ENCODE results near the gene MMP28.

MMP28 gene, protein sequence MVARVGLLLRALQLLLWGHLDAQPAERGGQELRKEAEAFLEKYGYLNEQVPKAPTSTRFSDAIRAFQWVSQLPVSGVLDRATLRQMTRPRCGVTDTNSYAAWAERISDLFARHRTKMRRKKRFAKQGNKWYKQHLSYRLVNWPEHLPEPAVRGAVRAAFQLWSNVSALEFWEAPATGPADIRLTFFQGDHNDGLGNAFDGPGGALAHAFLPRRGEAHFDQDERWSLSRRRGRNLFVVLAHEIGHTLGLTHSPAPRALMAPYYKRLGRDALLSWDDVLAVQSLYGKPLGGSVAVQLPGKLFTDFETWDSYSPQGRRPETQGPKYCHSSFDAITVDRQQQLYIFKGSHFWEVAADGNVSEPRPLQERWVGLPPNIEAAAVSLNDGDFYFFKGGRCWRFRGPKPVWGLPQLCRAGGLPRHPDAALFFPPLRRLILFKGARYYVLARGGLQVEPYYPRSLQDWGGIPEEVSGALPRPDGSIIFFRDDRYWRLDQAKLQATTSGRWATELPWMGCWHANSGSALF

DNA sequence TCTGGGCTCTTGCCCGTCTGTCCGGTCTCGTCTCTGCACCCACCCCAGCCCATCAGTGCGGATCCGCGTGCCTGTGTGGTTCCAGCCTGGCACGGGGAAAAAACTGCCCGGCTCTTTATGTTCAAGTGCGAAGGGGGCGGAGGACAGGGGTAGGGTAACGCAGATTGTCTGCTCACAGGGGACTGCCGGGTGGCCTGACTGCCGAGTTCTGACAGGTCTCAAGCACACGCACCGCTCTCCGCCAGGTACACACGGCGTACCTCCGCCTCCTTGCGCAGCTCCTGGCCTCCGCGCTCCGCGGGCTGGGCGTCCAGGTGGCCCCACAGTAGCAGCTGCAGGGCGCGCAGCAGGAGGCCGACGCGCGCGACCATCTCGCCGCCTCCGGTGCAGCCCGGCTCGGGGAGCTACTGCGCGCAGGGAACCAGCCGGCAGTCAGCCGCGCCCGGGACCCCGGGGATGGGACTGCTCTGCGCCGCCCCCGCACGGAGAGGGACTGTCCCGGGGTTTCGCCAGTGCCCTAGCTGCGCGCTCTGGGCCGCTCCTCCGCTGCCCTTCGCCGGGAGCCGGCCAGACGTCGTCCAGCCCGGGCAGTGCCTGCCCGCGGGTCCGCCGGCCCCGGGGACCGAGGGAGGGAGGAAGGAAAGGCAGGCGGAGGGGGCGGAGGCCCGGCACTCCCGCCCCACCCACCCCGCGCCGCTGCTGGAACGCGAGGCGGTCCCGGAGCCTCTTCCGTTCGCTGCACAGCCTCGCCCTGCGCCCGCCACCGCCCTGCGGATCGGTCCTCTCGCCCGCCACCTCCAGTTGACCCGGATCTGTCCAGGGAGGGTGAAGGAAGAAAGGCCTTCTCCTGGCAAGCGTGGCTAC, at the start of gene MMP28:
Gene MMP28, minus strand, starts transcription at position 635 of the 864 bp plus-strand sequence. Its CDS starts 264 bp downstream, at position 371.
- DNase-seq (ENCODE audit: low read depth) = no peak

DNA sequence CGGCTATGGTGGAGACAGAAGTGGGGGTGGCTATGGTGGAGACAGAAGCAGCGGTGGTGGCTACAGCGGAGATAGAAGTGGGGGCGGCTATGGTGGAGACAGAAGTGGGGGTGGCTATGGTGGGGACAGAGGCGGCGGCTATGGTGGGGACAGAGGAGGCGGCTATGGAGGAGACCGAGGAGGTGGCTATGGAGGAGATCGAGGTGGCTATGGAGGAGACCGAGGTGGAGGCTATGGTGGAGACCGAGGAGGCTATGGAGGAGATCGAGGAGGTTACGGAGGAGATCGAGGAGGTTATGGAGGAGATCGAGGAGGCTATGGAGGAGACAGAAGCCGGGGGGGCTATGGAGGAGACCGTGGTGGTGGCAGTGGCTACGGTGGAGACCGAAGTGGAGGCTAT, 49.1 kb upstream of the MMP28 start:
- no peak for DNase-seq (ENCODE audit: low read depth)

DNA sequence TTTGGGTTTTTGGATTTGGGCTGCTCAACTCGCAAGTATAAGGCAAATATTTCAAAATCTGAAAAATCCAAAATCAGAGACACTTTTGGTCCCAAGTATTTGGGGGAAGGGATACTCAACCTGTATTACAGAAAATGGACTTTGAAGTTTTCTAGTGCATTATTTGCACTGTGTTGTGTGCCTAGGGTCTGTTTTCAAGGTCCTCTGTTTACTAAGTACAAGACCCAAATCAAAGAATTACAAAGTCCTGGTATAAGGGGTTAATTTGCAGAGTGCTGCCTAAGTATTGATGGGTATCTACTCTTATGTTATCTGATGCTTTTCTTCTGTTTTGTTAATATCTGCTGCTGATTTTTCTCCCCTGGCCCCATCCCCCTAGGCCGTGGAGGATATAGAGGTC, 48.3 kb upstream of the MMP28 start:
- no peak for DNase-seq (ENCODE audit: low read depth)

DNA sequence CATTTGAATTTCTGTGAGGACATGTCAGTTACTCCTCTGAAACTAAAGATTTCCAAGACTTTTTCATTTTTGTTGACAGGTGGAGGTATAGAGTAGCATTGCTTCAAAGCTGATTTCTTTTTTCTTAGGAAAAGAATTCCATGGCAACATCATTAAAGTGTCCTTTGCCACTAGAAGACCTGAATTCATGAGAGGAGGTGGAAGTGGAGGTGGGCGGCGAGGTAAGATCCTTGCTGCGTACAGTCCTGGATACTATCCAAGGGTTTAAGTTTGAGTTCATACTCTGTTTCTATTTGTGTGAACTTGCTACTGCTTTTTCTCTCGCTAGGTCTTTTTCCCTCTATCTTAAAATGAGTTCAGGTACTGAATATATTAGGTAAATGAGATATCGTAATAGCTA, 46.8 kb upstream of the MMP28 start:
- DNase-seq (ENCODE audit: low read depth) = no peak

DNA sequence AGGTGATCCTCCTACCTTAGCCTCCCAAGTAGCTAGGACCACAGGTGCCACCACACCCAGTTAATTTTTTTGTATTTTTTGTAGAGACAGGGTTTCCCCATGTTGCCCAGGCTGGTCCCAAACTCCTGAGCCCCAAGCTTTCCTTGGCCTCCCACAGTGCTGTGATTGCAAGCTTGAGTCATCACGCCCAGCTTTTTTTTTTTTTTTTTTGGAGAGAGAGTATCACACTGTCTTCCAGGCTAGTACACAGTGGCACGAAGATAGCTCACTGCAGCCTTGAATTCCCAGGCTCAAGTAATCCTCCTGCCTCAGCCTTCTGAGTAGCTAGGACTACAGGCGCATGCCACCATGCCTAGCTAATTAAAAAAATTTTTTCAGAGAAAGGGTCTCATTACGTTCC, 46.1 kb upstream of the MMP28 start:
- no peak for DNase-seq (ENCODE audit: low read depth)

DNA sequence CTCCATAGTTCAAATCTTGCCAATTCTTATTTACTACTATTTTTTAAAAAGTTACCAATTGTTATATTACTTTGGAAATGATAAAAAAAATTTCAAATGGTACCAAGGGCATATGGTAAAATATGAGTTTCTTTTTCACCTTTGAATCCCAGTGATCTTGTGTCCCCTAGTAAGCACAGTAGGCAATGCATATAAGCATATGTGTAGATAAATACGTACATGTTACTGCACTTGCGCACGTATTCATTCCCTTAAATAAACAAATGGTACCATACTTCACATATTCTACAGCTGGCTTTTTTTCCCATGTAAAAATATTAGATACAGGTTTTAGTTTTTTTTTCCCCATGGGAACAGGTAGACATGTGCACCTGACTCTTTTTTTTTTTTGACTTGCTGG, 45.7 kb upstream of the MMP28 start:
- no peak for DNase-seq (ENCODE audit: low read depth)

DNA sequence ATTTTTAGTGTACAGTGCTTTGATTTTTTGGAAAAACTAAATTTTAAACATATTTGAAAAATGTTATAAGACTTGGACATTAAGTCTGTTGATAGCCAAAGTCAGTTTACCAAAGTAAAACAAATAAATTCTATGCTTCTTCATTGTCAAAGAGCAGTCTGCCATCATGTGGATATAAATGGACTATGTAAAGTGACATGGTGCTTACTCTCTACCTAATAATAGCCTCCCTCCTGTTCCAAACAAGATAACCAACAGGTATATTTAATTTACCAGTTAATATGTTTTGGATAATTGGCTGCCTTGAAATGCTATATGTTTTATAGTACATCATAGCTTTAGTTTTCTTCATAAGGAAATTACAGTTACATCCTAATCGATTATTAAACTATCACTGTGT, 29.8 kb upstream of the MMP28 start:
- DNase-seq (ENCODE audit: low read depth) = no peak

DNA sequence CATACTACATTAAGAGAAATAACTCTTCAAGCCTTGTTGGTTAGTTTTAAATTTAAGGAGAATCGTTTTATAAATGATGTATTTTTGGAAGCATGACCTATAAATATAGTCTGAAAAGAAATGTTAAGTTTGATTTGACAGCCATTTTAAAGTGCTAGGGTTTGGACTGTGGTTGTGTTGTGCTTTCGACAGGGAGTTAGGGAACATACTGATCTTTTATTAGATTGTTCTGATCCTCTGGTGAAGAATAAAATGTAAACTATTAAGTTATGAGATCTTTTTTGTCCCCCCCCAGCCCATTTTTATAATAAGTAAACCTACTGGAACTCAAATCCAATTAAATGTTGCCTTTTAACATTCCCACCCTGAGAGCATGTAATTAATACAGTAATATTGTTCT, 25.9 kb upstream of the MMP28 start:
- no peak for DNase-seq (ENCODE audit: low read depth)

DNA sequence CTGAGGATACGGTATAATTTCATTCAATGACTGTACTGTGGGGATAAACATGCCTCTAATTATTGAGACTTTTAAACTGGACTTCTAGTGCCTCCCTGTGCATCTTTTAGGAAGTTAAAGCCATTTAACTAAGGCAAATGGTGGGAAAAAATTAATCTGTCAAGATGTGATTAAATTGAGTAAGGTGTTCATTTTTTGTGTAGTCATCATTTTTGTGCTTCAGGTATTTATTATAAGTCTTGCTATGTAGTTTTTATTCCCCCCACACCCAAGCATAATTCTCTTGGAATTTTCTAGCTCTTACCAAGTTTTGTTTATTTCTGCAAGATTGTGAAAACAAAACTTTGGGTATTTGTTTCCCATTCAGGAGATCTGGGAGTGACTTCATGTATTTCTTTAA, 24.0 kb upstream of the MMP28 start:
- no peak for DNase-seq (ENCODE audit: low read depth)

DNA sequence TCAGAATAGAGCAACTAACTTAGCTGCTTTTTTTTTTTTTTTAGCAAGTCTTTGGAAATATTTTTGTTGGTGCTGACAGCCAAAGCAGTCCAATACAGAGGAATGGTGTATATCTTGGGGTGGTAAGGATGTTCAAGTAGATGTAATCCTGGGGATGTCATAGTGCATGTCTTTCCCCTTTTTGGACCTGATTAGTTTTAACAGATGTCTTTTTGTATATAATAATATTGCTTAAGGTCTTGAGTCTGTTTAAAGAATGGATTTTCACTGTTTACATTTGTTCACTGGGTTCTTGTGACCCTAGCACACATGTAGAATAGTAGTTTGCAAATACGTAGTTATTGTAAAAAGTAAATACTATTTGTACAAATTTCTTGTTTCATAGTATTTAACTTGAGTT, 21.8 kb upstream of the MMP28 start:
- no peak for DNase-seq (ENCODE audit: low read depth)

DNA sequence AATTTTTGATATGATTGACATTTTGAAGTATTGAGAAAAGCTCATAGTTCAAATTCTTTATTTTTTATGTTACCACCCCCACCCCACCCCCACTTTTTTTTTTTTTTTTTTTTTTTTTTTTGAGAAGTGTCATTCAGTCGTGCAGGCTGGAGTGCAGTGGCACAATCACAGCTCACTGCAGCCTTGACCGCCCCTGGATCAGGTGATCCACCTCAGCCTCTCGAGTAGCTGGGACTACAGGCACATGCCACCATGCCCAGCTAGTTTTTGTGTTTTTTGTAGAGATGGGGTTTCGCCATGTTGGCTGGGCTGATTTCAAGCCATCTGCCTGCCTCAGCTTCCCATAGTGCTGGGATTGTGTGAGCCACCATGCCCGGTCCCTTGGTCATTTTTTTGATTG, 21.3 kb upstream of the MMP28 start:
- no peak for DNase-seq (ENCODE audit: low read depth)

DNA sequence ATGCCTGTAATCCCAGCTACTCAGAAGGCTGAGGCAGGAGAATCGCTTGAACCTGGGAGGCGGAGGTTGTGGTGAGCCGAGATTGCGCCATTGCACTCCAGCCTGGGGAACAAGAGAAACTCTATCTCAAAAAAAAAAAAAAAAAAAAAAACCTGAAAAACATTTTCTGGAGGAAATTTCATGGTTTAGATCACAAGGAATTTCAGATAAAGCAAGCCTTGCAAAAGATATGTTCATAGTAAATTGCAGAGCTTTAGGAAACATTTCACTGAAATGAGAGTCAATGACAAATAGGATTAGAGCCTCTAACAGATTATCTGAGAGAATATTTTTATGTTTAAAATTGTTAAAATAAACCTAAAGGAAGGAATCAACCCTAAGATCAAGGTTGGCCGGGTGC, 17.0 kb upstream of the MMP28 start:
- DNase-seq (ENCODE audit: low read depth) = no peak

DNA sequence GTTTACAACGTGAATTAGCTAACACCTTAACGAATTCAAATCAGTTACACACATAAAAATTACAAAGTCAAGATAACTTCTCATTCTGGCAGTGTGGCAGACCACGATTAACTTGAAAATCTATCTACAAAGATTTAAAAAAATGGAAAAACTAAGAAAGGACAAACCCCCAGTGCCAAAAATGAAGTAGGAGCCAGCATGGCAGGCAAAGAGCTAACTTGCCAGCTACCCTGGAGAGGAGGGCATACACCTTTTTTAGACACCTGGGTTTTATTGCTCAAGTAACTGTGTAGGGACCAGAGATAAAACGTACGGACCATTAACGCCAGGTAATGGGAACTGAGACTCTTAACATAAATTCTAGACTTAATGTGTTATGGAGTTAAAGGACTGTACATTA, 16.3 kb upstream of the MMP28 start:
- DNase-seq (ENCODE audit: low read depth) = no peak

DNA sequence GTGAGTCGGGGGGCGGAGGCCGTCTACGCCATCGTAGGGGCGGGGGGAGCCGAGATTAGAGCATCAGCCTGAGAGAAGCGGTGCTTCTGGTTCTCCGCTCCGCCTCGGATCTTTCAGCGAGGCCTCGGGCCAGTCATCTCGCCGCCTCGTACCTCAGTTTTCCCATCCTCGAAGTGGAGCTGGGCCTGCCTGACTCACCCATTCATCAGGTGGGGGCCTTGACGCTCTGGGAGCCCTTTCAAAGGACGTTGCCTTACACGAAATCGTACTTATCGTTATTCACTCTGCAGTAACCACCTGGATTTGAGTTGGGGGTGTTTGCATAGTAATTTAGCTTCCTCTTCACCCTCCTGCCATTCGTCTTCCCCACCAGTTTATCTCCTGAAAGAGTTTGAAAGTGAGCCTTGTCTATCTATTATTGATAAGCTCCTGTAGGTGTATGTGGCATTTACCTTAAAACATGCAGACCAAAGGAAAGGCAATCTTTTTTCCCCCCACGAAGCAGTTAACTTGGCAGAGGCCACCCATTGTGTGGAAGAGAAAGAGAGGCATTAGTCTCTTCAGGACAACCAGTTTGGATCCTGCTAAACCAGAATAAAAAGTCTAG, 14.5 kb upstream of the MMP28 start:
- DNase-seq (ENCODE audit: low read depth) = no peak

DNA sequence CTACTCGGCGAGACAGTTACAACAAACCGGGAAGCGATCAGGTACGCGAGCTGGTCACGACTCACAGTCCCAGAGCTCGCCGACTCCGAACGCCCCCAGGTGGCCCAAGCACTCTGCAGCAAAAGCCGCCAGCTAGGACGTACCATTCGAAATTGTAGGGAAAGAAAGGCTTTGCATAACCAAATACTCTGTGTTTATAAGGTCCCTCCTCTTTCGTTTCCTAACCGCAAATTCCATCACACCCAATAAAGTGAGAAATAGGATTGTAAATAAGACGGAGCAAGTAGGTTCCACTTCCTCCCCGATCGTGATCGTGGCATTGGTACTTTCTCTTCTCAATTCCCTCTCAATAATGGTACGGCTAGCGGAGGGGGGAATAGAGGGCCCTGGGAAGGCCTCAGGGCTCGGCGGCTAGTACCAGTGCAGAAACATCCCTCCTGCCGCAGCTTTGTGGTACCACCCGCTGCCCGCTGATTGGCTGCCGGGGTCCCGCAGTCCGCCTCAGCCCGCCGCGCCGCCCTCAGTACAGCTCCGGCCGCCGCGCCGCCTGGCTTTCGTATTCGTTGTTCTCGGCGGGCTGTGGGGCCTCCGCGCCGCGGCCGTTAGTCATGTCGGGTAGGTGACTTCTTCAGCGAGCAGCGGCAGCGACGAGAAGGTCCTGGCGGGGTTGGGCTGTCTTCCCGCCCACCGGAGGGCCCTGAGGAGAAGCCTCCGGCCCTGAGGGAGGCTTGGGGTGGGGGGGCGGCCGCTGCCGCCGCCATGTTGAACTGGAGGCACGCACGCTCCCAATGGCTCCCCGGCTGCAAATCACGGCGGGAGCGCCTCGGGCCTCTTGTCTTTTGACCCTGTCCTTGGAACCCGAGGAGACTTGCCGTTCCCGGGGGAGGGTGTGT, 13.8 kb upstream of the MMP28 start, which contains the start of gene TAF15:
Gene TAF15, plus strand, starts transcription at position 523 of the 893 bp plus-strand sequence. Its CDS starts 86 bp downstream, at position 609.
- peak; percentile 82 for DNase-seq (ENCODE audit: low read depth)

DNA sequence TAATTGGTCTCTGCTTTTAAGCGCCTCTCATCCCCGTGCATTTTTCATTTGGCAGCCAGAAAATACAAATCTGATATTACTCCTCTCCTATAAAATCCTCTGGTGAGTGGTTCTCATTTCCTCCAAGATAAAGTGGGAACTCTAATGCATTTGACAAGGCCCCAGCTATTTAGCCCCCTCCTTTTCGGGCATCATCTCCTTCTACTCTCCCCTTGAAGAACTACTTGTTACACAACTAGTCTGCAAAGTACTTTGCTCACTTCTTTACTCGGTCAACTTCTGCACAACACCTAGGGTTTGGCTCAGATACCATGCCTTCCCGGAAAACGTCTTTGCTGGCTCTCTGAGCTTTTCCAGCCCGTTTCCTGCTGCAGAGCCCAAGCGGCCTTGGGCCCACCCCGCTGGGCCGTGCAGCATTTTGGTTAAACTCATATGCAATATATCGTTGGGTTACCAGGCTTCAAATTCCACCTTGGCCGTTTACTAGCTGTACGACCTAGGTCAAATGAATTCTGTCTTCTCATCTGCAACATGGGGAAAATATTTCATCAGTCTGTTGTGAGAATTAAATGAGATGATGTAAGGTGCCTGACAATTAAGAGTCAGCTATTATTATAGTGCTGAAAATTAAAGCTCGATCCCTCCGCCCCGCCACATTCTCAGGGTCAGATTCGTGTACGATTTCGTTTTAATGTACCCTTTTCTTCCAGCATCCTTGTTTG, 13.0 kb upstream of the MMP28 start:
- DNase-seq (ENCODE audit: low read depth) = no peak

DNA sequence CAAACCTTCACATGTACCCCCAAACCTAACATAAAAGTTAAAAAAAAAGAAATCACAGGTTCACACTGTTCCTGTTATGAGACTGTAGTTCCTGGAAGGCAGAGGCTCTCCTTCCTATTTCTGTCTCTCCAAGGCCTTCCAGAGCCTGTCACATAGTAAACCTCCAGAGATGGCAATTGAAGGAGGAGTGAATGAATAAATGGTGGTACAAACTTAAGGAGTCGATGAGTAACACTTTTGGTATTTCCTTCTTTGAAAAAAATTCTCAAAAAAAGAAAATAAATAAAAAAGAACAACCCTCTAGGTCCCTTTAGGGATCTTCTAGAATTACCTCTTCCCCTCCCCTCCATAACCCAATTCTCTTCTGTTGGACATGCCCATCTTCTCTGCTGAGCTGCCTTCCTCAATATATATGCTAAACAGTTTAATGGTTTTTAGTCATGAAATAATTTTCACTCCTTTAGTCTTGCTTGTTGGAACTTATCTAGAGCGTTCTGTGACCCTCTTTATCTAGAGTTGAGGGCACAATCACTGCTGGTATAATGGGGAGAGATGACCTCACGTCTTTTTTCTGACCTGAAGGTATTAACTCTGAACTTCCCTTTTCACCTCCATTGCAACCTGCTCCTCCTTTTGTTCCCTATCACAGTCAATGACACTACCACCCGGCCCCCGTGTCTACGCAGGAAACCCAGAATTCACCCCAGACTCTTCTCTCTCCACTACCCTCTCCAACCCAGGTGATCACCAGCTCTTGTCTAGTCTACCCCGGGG, 12.1 kb upstream of the MMP28 start:
- DNase-seq (ENCODE audit: low read depth) = no peak

DNA sequence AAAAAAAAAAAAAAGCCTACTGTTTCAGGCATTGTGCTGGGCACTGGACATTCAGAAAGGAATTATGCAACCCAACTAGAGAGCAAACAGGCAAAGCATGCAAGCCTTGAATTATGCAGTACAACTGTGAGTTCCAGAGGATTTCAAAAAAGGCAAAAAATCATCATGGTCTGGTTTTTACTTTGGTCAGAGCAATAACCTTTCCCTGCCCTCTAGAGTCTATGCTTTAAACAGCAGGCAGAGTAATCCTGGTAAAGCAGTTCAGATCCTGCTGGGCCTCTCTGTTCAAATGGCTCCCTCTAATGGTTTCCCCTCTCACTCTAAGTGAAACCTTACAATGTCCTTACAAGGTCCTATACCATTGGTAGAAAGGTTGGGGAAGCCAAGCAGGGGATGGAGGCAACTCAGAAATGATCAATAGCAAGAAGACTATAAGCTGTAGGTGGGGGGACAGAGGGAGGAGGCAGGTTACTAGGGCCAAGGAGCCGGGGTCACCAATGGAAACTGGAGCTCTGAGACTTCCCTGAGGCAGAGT, 9.3 kb upstream of the MMP28 start:
- DNase-seq (ENCODE audit: low read depth) = no peak

DNA sequence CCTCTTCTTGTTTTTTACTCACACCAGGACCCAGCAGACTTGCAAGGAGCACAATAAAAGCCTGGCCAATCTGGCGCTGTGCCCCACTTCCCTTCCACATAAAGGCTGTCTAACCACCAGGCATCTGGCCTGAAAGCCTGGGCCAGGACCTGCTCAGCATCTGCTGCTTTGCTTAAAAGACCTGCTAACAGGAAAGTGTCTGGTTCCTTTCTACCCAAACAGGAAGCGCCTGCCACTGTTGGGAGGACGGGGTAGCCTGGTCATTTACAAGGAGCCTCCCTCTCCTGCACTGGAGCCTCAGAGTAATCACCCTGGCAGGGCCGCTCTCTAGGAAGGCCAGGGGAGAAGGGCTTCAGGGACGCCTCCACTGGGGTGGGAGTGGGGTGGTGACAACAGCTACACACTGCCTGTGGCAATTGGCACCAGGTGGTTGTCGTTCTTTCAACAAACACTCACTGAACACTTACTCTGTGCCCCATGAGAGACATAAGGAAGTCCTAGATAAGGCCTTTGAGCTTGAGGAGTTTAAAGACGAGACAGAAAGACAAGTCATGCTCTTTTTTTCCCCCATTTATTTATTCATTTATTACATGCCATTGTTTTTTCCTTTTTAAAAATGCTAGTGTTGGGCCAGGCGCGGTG, 6.3 kb upstream of the MMP28 start:
- DNase-seq (ENCODE audit: low read depth) = no peak

Data from stimulated activated CD8-positive, alpha-beta memory T cell treated with anti-CD3 and anti-CD28 coated beads, Interleukin-15, amount 100 ng/mL, for 24 hours (primary cell).